ENCODE data around the gene COL27A1. TPM values are rescaled to one million over a fixed set of nuclear protein-coding genes. Genes with fewer than 3 reads are reported as not detected.

The COL27A1 gene
- total RNA-seq, 3 donors from 2014 or later, result 3.5 to 22.0 (median 6.7) TPM

- intact Hi-C loops (cut with DNase I; ENCODE audit: low total_unique reads), result no loop called here
- H3K27ac ChIP-seq, result peak overlapping the region in 1 of 2 donors; percentile 12
- no peaks in the 10 kb centered on the region for H3K27me3 ChIP-seq
- no peak for DNase-seq (ENCODE audit: low spot score in 2 of 2)
- H3K4me1 ChIP-seq, result no peaks in the 10 kb centered on the region
- no peak overlapping the region for H3K4me3 ChIP-seq
- TF ChIP-seq POLR2A (IDR thresholded peaks at IDR 0.05) (no peak), POLR2AphosphoS5 (IDR thresholded peaks at IDR 0.05) (no peak), CTCF (IDR thresholded peaks at IDR 0.05) (no peak)
- H3K36me3 ChIP-seq, result no peaks in the 10 kb centered on the region
- H3K9me3 ChIP-seq, result no peaks in the 10 kb centered on the region
Observed at GRCh38 chr9:114272739-114273431, 117.5 kb downstream of the COL27A1 start.

- Histone ChIP-seq H3K36me3 (no peaks in the 10 kb centered on the region), H3K27ac (peak overlapping the region in 1 of 2 donors; percentile 12), H3K4me1 (no peaks in the 10 kb centered on the region), H3K9me3 (no peaks in the 10 kb centered on the region), H3K27me3 (no peaks in the 10 kb centered on the region), H3K4me3 (no peak overlapping the region)
- peak in 1 of 2 donors; percentile 45 for DNase-seq (ENCODE audit: low spot score in 2 of 2)
- intact Hi-C loops (cut with DNase I; ENCODE audit: low total_unique reads), result no loop called here
- TF ChIP-seq POLR2AphosphoS5 (IDR thresholded peaks at IDR 0.05) (no peak), POLR2A (IDR thresholded peaks at IDR 0.05) (no peak), CTCF (IDR thresholded peaks at IDR 0.05) (no peak)
Observed at GRCh38 chr9:114273461-114273881, 118.1 kb downstream of the COL27A1 start.

GRCh38 chr9:114274217-114274616, 118.9 kb downstream of the COL27A1 start:
- no peak overlapping the region for H3K27ac ChIP-seq
- no peak for TF ChIP-seq POLR2A (IDR thresholded peaks at IDR 0.05)
- no peak for TF ChIP-seq CTCF (IDR thresholded peaks at IDR 0.05)
- no peak for TF ChIP-seq POLR2AphosphoS5 (IDR thresholded peaks at IDR 0.05)
- no peaks in the 10 kb centered on the region for H3K9me3 ChIP-seq
- H3K4me1 ChIP-seq, result no peaks in the 10 kb centered on the region
- no peaks in the 10 kb centered on the region for H3K27me3 ChIP-seq
- no peak for DNase-seq (ENCODE audit: low spot score in 2 of 2)
- no peaks in the 10 kb centered on the region for H3K36me3 ChIP-seq
- no peak overlapping the region for H3K4me3 ChIP-seq
- intact Hi-C loops (cut with DNase I; ENCODE audit: low total_unique reads), result no loop called here

- Histone ChIP-seq H3K9me3 (no peaks in the 10 kb centered on the region), H3K4me3 (no peak overlapping the region), H3K27ac (no peak overlapping the region), H3K4me1 (no peaks in the 10 kb centered on the region), H3K27me3 (no peaks in the 10 kb centered on the region), H3K36me3 (no peaks in the 10 kb centered on the region)
- intact Hi-C loops (cut with DNase I; ENCODE audit: low total_unique reads), result loop anchor here (5.0 kb wide), 1 partner anchor 123 kb away; no protein-coding TSS in a partner anchor
- DNase-seq (ENCODE audit: low spot score in 2 of 2), result peak in 1 of 2 donors; percentile 45
- TF ChIP-seq POLR2A (IDR thresholded peaks at IDR 0.05), result no peak
- no peak for TF ChIP-seq CTCF (IDR thresholded peaks at IDR 0.05)
- no peak for TF ChIP-seq POLR2AphosphoS5 (IDR thresholded peaks at IDR 0.05)
Observed at GRCh38 chr9:114275246-114276004, 120.1 kb downstream of the COL27A1 start.
